Keratinocyte (primary cell): ENCODE data around the gene BNC2. TPM values are rescaled to one million over a fixed set of nuclear protein-coding genes. Genes with fewer than 3 reads are reported as not detected.

ENCODE experiments used
- DNase-seq: peaks from one replicate; pipeline ENCODE4 v3.0.0-alpha.2; 2011; ENCODE audit warnings: low read depth, missing footprints, low spot score
- FAIRE-seq: peaks from 2 replicates; lab custom pipeline; 2011; peaks lifted over from hg19 to GRCh38; lab: Jason Lieb, UNC
- H2AFZ ChIP-seq: 2 replicates; pipeline ENCODE4 v1.6.0; 2012; ENCODE audit warnings: low read length, control low read depth, inconsistent platforms; ENCODE audit not compliant: control insufficient read depth
- H3K27ac ChIP-seq: 2 replicates; pipeline ENCODE4 v1.5.1; 2011; ENCODE audit warnings: low read length; ENCODE audit not compliant: control insufficient read depth, insufficient read depth
- H3K27me3 ChIP-seq: 3 replicates; pipeline ENCODE4 v1.6.0; 2011; ENCODE audit warnings: low read length; ENCODE audit not compliant: control insufficient read depth, insufficient read depth; ENCODE audit errors: extremely low read depth
- H3K36me3 ChIP-seq, 2 experiments: 2 replicates in 1 of 2; 3 replicates in 1 of 2; pipeline ENCODE4 v1.5.1; 2011; ENCODE audit warnings: low read length in 2 of 2, mild to moderate bottlenecking in 1 of 2; ENCODE audit not compliant: control insufficient read depth in 2 of 2, insufficient read depth in 2 of 2; ENCODE audit errors: extremely low read depth in 1 of 2
- H3K4me1 ChIP-seq: 3 replicates; pipeline ENCODE4 v1.5.1; 2011; ENCODE audit warnings: low read length; ENCODE audit not compliant: control insufficient read depth, insufficient read depth; ENCODE audit errors: extremely low read depth
- H3K4me2 ChIP-seq: 3 replicates; pipeline ENCODE4 v1.6.0; 2011; ENCODE audit warnings: low read depth, low read length; ENCODE audit not compliant: control insufficient read depth, insufficient read depth; ENCODE audit errors: extremely low read depth
- H3K4me3 ChIP-seq, 3 experiments: fragments of 200-600 bp in 1 of 3; sonication (generic) in 1 of 3; 2 replicates in 2 of 3; 3 replicates in 1 of 3; pipeline ENCODE4 v1.5.1; 2011 to 2016; ENCODE audit warnings: low read length in 3 of 3, mild to moderate bottlenecking in 3 of 3, control low read depth in 2 of 3, inconsistent platforms in 1 of 3, low read depth in 1 of 3, mixed read lengths in 1 of 3, mixed run types in 1 of 3, moderate library complexity in 1 of 3; ENCODE audit not compliant: control insufficient read depth in 2 of 3, insufficient read depth in 2 of 3; ENCODE audit errors: extremely low read depth in 1 of 3
- H3K79me2 ChIP-seq: 2 replicates; pipeline ENCODE4 v1.6.0; 2012; ENCODE audit warnings: low read length; ENCODE audit not compliant: control insufficient read depth, insufficient read depth
- H3K9ac ChIP-seq: 3 replicates; pipeline ENCODE4 v1.6.0; 2011; ENCODE audit warnings: low read length; ENCODE audit not compliant: control insufficient read depth, insufficient read depth; ENCODE audit errors: extremely low read depth
- H3K9me1 ChIP-seq: 3 replicates; pipeline ENCODE4 v1.6.0; 2011; ENCODE audit warnings: low read length; ENCODE audit not compliant: control insufficient read depth, insufficient read depth; ENCODE audit errors: extremely low read depth
- H3K9me3 ChIP-seq: 2 replicates; pipeline ENCODE4 v1.5.1; 2012; ENCODE audit warnings: low read depth, low read length; ENCODE audit not compliant: control insufficient read depth
- H4K20me1 ChIP-seq: 3 replicates; pipeline ENCODE4 v1.6.0; 2011; ENCODE audit warnings: low read length; ENCODE audit not compliant: control insufficient read depth, insufficient read depth; ENCODE audit errors: extremely low read depth
- EZH2 ChIP-seq: IDR thresholded peaks from one replicate; pipeline ENCODE4 v1.6.1; 2012; ENCODE audit warnings: inconsistent platforms, mild to moderate bottlenecking, low read length, moderate library complexity
- dilution Hi-C: fragments of 300-500 bp; cut with MboI; formaldehyde crosslinking; loops from one replicate; pipeline ENCODE4 v1.7.0; 2020; ENCODE audit warnings: low sequenced_read_pairs; ENCODE audit not compliant: extremely low pct_ligation_motif_present
- polyA plus RNA-seq, 5 experiments: library from polyadenylated mRNA; depleted of rRNA in 3 of 5; stranded (reverse) in 3 of 5; stranded (forward) in 1 of 5; unstranded in 1 of 5; fragments of >200 nt; gene quantifications; 1 replicate in 1 of 5; 2 replicates in 3 of 5; 3 replicates in 1 of 5; pipeline versions ENCODE4 v1.2.1 to v1.2.3, GENCODE V29; 2011 to 2012; ENCODE audit warnings: missing spikeins in 2 of 5, low read depth in 1 of 5, low replicate concordance in 1 of 5
- TF ChIP-seq, protein P1 (sequence below), 3 experiments: IDR thresholded peaks in 1 of 3; conservative IDR thresholded peaks in 1 of 3; optimal IDR thresholded peaks in 1 of 3; 2 replicates in 2 of 3; 3 replicates in 1 of 3; pipeline versions ENCODE3 to v1.5.1; 2011; ENCODE audit warnings: low read length in 3 of 3, mild to moderate bottlenecking in 3 of 3, moderate library complexity in 2 of 3, control low read depth in 1 of 3, inconsistent platforms in 1 of 3; ENCODE audit not compliant: insufficient read depth in 2 of 3; ENCODE audit errors: extremely low read depth in 1 of 3

Gene BNC2
- polyA plus RNA-seq, 1 donor (not counting 4 experiments of a cell fraction or from before 2014, with no cell fraction given) = 1.1 TPM

DNA sequence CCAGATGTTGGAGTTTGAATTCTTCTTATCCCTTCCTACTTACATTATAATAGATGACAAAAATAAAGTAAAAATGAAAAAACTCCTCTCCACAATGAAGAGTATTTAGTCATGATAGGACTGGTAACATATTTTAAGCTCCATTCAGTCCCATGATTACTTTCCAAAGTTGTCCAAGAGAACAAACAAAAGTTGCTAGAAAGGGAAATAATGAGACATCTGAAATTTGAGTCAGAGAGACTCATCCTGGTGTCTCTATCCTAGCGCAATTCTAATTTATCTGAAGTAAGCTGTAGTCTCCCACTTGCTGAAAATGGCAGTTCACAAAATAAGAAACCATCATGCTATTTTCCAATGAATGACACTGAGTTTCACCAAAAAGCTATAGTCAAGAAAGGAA lies 152.2 kb downstream of the BNC2 start:
- Histone ChIP-seq H3K4me2 (no peak overlapping the region), H3K36me3 (no peaks in the 10 kb centered on the region), H3K9ac (no peak overlapping the region), H3K27ac (no peak overlapping the region), H3K79me2 (no peaks in the 10 kb centered on the region), H3K9me1 (peaks cover 3% of the 10 kb centered on the region), H3K4me3 (no peak overlapping the region), H3K4me1 (no peaks in the 10 kb centered on the region), H4K20me1 (no peaks in the 10 kb centered on the region), H2AFZ (no peak overlapping the region), H3K27me3 (no peaks in the 10 kb centered on the region), H3K9me3 (no peaks in the 10 kb centered on the region)
- no peak for TF ChIP-seq EZH2
- TF ChIP-seq, protein P1, sequence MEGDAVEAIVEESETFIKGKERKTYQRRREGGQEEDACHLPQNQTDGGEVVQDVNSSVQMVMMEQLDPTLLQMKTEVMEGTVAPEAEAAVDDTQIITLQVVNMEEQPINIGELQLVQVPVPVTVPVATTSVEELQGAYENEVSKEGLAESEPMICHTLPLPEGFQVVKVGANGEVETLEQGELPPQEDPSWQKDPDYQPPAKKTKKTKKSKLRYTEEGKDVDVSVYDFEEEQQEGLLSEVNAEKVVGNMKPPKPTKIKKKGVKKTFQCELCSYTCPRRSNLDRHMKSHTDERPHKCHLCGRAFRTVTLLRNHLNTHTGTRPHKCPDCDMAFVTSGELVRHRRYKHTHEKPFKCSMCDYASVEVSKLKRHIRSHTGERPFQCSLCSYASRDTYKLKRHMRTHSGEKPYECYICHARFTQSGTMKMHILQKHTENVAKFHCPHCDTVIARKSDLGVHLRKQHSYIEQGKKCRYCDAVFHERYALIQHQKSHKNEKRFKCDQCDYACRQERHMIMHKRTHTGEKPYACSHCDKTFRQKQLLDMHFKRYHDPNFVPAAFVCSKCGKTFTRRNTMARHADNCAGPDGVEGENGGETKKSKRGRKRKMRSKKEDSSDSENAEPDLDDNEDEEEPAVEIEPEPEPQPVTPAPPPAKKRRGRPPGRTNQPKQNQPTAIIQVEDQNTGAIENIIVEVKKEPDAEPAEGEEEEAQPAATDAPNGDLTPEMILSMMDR (optimal IDR thresholded peaks at IDR 0.05 in 1 of 3, IDR thresholded peaks at IDR 0.05 in 1 of 3, conservative IDR thresholded peaks at IDR 0.05 in 1 of 3; ENCODE audit: extremely low read depth in 1 of 3, insufficient read depth in 2 of 3, low read length in 3 of 3) = no peak
- DNase-seq (no peak), FAIRE-seq (no peak)
- dilution Hi-C loops = no loop called here

DNA sequence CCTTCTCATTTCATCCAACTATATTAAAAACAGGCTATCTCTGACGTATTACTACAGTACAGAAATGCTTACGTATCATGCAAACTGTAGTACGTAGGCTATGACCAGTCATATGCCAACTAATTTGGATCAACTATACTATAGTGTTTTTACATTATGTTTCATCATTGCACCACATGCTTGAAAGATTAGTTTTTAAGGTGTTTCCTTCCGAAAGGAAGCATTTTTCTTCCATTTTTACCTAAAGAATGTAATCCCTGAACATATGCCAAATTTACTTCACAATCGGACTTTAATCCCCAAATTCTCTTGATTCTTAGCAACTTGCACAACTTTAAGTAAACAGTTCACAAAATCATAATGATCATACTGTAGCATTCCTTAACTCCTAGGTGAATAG lies 153.9 kb downstream of the BNC2 start:
- no peaks in the 10 kb centered on the region for H3K27me3 ChIP-seq
- TF ChIP-seq, protein P1 (optimal IDR thresholded peaks at IDR 0.05 in 1 of 3, IDR thresholded peaks at IDR 0.05 in 1 of 3, conservative IDR thresholded peaks at IDR 0.05 in 1 of 3; ENCODE audit: extremely low read depth in 1 of 3, insufficient read depth in 2 of 3, low read length in 3 of 3) = no peak
- no peak for TF ChIP-seq EZH2
- no peak overlapping the region for H3K4me2 ChIP-seq
- H3K9me1 ChIP-seq = no peaks in the 10 kb centered on the region
- no peak overlapping the region for H3K27ac ChIP-seq
- H3K4me3 ChIP-seq = no peak overlapping the region
- no peaks in the 10 kb centered on the region for H4K20me1 ChIP-seq
- no peak overlapping the region for H2AFZ ChIP-seq
- no peaks in the 10 kb centered on the region for H3K4me1 ChIP-seq
- DNase-seq (no peak), FAIRE-seq (no peak)
- H3K36me3 ChIP-seq = no peaks in the 10 kb centered on the region
- no peaks in the 10 kb centered on the region for H3K79me2 ChIP-seq
- H3K9ac ChIP-seq = no peak overlapping the region
- H3K9me3 ChIP-seq = no peaks in the 10 kb centered on the region
- dilution Hi-C loops = no loop called here
